NCI-H2227 treated with DMSO at 0.1 percent for 48 hours (cell line): ENCODE data around the gene BRI3BP.
"Not testable (repeated sequence)": the region's sequence is repeated elsewhere in the genome, so short reads cannot be mapped to it uniquely, and the experiment has no call there.

ENCODE experiments used
- DNase-seq: peaks from one replicate; lab custom pipeline; 2025; lab: John Stamatoyannopoulos, UW

Gene BRI3BP

DNA sequence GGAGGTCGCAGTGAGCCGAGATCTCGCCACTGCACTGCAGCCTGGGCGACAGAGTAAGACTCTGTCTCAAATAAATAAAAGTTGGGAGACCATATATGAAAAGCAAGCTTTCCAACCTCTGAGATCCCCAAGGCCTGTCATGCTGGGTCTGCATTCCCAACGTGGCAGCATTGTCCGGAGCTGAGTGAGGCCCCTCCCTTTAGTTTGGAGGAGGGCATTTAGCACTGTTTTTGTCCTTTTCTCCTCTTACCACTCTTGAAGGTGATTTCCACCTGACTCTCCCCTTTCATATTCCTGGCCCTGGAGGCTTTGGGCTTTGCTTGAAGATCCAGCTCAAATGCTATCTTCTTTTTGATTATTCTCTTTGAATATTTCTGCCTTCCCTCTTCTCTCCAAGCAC lies 74.9 kb downstream of the BRI3BP start:
- DNase-seq = no peak

DNA sequence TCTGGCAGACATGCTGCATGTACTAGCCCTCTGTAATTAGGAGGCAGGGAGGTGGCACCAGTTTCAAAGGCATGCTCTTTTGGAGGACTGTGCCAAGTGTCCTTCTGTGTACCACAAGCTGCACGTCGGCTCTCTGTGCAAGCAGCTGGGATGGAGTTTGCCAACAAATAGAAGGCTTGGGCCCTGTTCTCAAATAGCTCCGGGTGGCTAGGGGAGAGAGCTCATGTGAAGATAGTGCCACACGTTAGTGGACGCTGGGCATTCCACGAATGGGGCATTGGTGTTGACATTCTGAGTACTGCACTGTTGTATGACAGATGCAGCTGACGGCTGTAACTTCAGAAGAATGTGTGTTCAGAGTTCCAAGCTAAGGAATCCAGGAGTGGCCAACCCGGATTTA lies 76.2 kb downstream of the BRI3BP start:
- no peak for DNase-seq

DNA sequence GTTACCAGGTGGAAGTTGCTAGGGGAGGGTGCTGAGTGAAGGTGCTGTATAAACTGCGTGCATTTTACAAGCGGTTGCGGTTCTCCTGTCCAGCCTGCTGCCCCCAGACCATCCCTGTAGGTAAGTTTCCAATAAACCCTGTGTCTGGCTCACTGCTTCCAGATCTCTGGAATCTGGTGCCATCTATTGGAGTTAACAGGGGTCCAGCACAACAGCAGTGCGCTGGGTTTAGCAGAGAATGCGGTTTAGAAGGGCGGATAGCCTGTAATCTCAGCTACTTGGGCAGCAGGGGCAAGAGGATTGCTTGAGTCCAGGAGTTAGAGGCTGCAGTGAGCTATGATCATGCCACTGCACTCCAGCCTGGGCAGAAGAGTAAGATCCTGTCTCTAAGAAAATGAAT lies 76.7 kb downstream of the BRI3BP start:
- DNase-seq = peak; percentile 32

- DNase-seq = no peak
Observed at GRCh38 chr12:125070661-125071390, 77.4 kb downstream of the BRI3BP start.

GRCh38 chr12:125071456-125071855 lies 78.0 kb downstream of the BRI3BP start:
- no peak for DNase-seq

DNA sequence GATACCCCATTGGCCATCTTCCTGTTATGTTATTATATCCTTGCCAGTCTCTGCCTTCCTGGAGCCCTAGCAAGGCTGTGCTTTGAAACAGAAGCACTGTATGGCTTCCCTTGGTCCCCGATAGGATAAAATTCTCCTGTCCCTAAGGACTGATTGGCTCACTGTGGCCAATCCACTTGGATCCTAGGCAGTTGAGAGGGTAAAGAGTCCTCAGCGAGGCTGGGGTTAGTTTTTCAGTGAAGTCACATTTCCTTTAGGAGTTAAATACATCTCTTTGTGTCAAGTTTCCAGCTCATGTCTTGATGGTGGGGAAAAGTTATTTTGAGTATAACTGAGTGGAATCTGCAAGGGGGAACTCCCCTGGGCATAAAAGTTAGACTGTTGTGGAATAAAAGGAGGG lies 79.1 kb downstream of the BRI3BP start:
- no peak for DNase-seq

GRCh38 chr12:125074294-125074693 lies 80.8 kb downstream of the BRI3BP start:
- not testable (repeated sequence) for DNase-seq

DNA sequence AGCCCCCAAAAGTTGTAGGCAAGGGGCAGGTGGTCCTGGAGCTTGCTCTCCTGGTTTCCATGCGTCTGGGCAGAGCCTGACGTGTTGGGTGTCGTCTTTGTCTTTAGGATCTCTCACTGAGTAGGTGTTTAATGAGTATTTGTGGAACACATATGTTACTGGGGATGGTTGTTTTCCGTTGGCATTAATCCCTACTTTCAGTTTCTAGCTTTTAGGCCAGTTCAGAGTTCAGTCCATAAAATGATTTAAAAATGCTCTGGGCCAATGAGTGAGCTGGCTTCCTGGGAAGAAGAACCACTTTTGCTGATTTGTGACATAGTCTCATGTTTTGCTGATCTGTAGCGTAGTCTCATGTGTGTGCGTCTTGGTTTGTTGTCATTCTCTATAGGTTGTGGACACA lies 82.7 kb downstream of the BRI3BP start:
- DNase-seq = no peak

GRCh38 chr12:125079084-125079483 lies 85.6 kb downstream of the BRI3BP start:
- no peak for DNase-seq

- no peak for DNase-seq
Observed at GRCh38 chr12:125079648-125080645, 86.5 kb downstream of the BRI3BP start.
